AG04450 (cell line): ENCODE data around the gene RGS19. TPM values are rescaled to one million over a fixed set of nuclear protein-coding genes. Genes with fewer than 3 reads are reported as not detected.
"Not testable (repeated sequence)": the region's sequence is repeated elsewhere in the genome, so short reads cannot be mapped to it uniquely, and the experiment has no call there.

Source experiments
- CTCF ChIA-PET: fragments of 300-600, 350-600 bp; formaldehyde crosslinking; extraction: SDS; loops from one replicate; lab custom pipeline; 2022; ENCODE audit warnings: antibody characterized with exemption, inconsistent platforms; lab: Charles Lee
- POLR2A ChIA-PET: fragments of 350-600 bp; formaldehyde crosslinking; extraction: SDS; loops from one replicate; lab custom pipeline; 2021; ENCODE audit warnings: antibody characterized with exemption, inconsistent platforms; lab: Yijun Ruan, JAX
- DNase-seq: peaks from one replicate; pipeline ENCODE4 v3.0.0-alpha.2; 2011; ENCODE audit warnings: low read depth, low spot score
- H3K27ac ChIP-seq: one replicate; pipeline ENCODE4 v1.5.1; 2012; ENCODE audit warnings: low read depth, low read length, control low read depth
- H3K27me3 ChIP-seq: one replicate; pipeline ENCODE4 v1.6.0; 2012; ENCODE audit warnings: low read length; ENCODE audit not compliant: control insufficient read depth, insufficient read depth
- H3K4me3 ChIP-seq: 2 replicates; pipeline ENCODE4 v1.5.1; 2011; ENCODE audit warnings: mild to moderate bottlenecking, low read depth, low read length, control low read depth
- H3K9me3 ChIP-seq: 2 replicates; pipeline ENCODE4 v1.5.1; 2012; ENCODE audit warnings: low read length; ENCODE audit not compliant: control insufficient read depth, insufficient read depth
- polyA plus RNA-seq: library from polyadenylated mRNA; depleted of rRNA; stranded (reverse); fragments of >200 nt; gene quantifications from 2 replicates; pipeline ENCODE4 v1.2.3, GENCODE V29; 2011
- TF ChIP-seq, protein P1 (sequence below): IDR thresholded peaks from 2 replicates; pipeline ENCODE4 v1.5.1; 2011; ENCODE audit warnings: low read depth, low read length, control low read depth, inconsistent platforms

Gene RGS19
- polyA plus RNA-seq, 1 experiment, result 7.5 TPM

DNA sequence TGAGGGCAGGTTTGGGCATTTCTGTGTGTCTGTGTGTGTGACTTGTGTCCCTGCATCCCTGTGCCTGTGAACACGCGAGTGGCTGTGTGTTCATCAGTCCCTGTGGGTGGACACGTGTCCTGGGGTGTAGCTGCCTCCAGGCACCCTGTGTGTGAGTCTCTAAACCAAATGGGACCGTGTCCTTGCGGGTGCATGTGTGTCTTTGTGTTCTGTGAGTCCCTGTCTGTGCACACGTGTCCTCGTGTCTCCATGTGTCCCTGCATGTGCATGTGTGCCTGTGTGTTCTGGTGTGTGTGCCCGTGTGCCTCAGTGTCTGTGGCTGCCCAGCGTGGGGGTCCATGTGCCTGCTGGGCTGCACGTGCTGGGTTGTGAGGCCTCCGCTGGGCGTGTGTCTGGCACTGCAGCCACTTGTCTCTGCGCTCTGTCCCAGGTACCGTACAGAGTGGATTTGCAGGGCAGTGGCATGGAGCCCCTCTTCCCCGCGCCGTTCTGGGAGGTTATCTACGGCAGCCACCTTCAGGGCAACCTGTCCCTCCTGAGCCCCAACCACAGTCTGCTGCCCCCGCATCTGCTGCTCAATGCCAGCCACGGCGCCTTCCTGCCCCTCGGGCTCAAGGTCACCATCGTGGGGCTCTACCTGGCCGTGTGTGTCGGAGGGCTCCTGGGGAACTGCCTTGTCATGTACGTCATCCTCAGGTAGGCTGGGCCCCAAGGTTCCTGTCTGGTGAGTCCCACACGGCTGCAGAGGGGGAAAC lies 13.1 kb upstream of the RGS19 start:
- H3K27me3 ChIP-seq, result peaks cover 20% of the 10 kb centered on the region
- ChIA-PET CTCF (no interaction called here), POLR2A (no interaction called here)
- no peak overlapping the region for H3K4me3 ChIP-seq
- TF ChIP-seq, protein P1, sequence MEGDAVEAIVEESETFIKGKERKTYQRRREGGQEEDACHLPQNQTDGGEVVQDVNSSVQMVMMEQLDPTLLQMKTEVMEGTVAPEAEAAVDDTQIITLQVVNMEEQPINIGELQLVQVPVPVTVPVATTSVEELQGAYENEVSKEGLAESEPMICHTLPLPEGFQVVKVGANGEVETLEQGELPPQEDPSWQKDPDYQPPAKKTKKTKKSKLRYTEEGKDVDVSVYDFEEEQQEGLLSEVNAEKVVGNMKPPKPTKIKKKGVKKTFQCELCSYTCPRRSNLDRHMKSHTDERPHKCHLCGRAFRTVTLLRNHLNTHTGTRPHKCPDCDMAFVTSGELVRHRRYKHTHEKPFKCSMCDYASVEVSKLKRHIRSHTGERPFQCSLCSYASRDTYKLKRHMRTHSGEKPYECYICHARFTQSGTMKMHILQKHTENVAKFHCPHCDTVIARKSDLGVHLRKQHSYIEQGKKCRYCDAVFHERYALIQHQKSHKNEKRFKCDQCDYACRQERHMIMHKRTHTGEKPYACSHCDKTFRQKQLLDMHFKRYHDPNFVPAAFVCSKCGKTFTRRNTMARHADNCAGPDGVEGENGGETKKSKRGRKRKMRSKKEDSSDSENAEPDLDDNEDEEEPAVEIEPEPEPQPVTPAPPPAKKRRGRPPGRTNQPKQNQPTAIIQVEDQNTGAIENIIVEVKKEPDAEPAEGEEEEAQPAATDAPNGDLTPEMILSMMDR, result no peak
- H3K9me3 ChIP-seq, result peaks cover 11% of the 10 kb centered on the region; the same call in 1 of the 2 replicates
- DNase-seq, result no peak
- H3K27ac ChIP-seq, result no peak overlapping the region

DNA sequence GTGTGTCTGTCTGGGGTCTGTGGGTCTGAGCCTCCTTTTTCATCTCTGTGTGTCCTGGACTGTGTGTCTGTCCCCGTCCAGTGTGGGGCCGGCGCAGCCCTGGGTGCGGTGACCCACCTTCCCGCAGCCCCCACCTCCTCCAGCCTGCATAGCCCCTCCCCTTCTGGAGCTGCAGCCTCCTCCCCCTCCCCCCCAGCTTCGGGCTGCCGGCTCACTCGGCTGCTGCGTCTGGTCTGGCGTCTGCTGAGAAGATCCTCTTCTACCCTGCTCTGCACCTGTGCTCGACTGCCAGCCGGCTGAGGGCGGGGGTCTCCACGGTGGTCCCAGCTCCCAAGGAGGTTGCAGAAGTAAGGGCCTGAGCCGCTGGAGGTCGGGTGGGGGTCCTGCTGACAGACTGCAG lies 12.5 kb upstream of the RGS19 start:
- ChIA-PET POLR2A (no interaction called here), CTCF (no interaction called here)
- Histone ChIP-seq H3K27me3 (peaks cover 22% of the 10 kb centered on the region), H3K4me3 (no peak overlapping the region), H3K27ac (no peak overlapping the region), H3K9me3 (peaks cover 14% of the 10 kb centered on the region)
- TF ChIP-seq, protein P1, result no peak
- DNase-seq, result no peak

DNA sequence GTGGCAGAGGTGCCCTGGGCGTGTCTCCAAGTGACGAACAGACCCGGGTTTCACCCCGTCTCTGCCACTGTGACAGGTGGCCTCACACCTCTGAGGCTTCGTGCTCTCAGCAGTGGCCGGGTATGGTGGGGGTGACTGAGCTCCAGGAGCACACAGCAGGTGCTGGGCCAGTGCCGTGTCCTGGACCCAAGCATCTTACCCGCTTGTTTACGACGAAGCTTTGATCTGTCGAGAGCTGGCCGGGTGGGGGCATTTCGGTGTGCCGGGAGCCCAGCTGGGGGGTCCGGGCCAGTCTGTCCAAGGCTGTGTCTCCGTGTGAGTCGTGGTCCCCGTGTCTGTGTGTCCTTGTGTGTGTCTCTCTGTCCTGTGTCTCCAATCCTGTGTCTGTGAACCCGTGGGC lies 12.0 kb upstream of the RGS19 start:
- no peak for DNase-seq
- CTCF ChIA-PET, result no interaction called here
- TF ChIP-seq, protein P1, result no peak
- peaks cover 16% of the 10 kb centered on the region for H3K9me3 ChIP-seq
- no peak overlapping the region for H3K27ac ChIP-seq
- POLR2A ChIA-PET, result no interaction called here
- no peak overlapping the region for H3K4me3 ChIP-seq
- peaks cover 25% of the 10 kb centered on the region for H3K27me3 ChIP-seq

DNA sequence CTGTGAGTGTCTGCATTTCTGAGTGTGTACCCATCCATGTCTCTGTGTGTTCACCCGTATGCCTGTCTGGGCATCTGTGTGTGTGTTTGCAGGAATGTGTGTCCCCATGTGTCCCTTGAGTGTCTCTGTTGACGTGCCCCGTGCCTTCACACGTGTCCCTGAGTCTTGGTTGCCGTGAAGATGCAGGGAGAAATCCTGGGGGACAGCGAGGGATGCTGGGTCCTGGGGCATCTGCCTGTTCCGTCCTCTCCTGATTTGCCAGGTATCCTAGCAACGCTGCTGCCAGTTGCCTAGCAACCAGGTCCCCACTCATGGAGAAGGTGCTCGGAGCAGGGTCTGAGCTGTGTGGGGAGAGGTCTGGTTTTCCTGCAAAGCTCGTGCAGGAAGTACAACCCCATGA lies 10.8 kb upstream of the RGS19 start:
- H3K4me3 ChIP-seq, result no peak overlapping the region
- H3K27ac ChIP-seq, result no peak overlapping the region
- peaks cover 11% of the 10 kb centered on the region for H3K9me3 ChIP-seq
- H3K27me3 ChIP-seq, result peaks cover 36% of the 10 kb centered on the region
- TF ChIP-seq, protein P1, result no peak
- DNase-seq, result no peak
- ChIA-PET CTCF (no interaction called here), POLR2A (no interaction called here)

DNA sequence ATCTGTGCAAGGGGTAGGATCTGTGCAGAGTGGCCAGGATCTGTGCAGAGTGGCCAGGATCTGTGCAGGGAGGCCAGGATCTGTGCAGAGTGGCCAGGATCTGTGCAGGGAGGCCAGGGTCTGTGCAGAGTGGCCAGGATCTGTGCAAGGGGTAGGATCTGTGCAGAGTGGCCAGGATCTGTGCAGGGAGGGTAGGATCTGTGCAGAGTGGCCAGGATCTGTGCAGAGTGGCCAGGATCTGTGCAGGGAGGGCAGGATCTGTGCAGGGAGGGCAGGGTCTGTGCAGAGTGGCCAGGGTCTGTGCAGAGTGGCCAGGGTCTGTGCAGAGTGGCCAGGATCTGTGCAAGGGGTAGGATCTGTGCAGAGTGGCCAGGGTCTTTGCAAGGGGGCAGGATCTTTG lies 9.3 kb upstream of the RGS19 start:
- H3K27ac ChIP-seq, DNase-seq, POLR2A ChIA-PET, H3K4me3 ChIP-seq, CTCF ChIA-PET: not testable (repeated sequence)
- peaks cover 15% of the 10 kb centered on the region for H3K9me3 ChIP-seq
- peaks cover 47% of the 10 kb centered on the region for H3K27me3 ChIP-seq

DNA sequence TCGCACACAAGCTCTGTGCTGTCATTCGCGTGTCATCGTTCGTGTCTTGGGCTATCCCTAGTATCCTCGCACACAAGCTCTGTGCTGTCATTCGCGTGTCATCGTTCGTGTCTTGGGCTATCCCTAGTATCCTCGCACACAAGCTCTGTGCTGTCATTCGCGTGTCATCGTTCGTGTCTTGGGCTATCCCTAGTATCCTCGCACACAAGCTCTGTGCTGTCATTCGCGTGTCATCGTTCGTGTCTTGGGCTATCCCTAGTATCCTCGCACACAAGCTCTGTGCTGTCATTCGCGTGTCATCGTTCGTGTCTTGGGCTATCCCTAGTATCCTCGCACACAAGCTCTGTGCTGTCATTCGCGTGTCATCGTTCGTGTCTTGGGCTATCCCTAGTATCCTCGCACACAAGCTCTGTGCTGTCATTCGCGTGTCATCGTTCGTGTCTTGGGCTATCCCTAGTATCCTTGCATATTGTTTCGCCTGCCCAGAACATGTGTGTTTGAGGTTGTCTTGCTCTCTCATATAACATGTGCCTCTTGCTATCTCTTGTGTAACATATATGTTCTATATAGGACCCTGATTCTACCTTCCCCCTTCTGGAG lies 8.0 kb upstream of the RGS19 start:
- H3K4me3 ChIP-seq, POLR2A ChIA-PET, H3K27ac ChIP-seq, DNase-seq, CTCF ChIA-PET: not testable (repeated sequence)
- peaks cover 39% of the 10 kb centered on the region for H3K27me3 ChIP-seq
- peaks cover 15% of the 10 kb centered on the region for H3K9me3 ChIP-seq
